C4-2B (cell line): Measurements from ENCODE around the gene TSPAN18.

ENCODE experiments used
- ZFX ChIP-seq: fragments of 450-650 bp; IDR thresholded peaks from 2 replicates; pipeline ENCODE4 v1.6.1; 2017
- TF ChIP-seq, protein P1 (sequence below): fragments of 450-650 bp; conservative IDR thresholded peaks from 2 replicates; pipeline ENCODE4 v1.5.1; 2017; ENCODE audit warnings: mild to moderate bottlenecking

DNA sequence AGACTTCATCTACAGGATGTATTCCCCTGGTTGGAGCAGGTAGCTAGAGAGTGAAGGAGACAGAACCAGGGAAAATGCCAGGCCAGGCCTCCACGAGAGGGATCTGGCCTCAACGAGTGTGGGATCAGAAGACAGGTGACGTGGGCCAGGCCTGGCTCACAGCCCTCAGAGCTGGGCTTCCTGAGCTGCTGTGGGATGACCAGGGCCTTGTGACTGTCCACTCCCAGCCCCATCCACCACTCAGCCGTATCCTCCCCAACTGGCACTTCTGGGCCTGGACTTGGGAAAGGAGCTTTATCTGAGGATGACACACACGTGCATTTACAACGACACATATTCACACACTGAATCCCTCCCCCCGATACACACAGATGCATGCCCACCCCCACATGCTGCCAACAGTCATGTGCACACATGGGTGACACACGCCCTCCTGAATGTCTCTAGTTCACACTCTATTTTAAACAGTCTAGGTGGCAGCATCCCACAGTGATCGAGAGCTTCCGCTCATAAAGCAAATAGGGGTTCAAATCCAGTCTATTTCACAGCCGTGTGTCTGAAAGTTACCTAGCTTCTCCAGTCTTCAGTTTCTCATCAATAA lies 130.8 kb downstream of the TSPAN18 start:
- TF ChIP-seq, protein P1, sequence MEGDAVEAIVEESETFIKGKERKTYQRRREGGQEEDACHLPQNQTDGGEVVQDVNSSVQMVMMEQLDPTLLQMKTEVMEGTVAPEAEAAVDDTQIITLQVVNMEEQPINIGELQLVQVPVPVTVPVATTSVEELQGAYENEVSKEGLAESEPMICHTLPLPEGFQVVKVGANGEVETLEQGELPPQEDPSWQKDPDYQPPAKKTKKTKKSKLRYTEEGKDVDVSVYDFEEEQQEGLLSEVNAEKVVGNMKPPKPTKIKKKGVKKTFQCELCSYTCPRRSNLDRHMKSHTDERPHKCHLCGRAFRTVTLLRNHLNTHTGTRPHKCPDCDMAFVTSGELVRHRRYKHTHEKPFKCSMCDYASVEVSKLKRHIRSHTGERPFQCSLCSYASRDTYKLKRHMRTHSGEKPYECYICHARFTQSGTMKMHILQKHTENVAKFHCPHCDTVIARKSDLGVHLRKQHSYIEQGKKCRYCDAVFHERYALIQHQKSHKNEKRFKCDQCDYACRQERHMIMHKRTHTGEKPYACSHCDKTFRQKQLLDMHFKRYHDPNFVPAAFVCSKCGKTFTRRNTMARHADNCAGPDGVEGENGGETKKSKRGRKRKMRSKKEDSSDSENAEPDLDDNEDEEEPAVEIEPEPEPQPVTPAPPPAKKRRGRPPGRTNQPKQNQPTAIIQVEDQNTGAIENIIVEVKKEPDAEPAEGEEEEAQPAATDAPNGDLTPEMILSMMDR, result no peak
- no peak for TF ChIP-seq ZFX
